SJSA1 (cell line): ENCODE results near the gene EPN1. TPM values are rescaled to one million over a fixed set of nuclear protein-coding genes. Genes with fewer than 3 reads are reported as not detected.

Experiments
- DNase-seq, 2 experiments: peaks; one replicate each; pipeline ENCODE4 v3.0.0-alpha.2; 2015 to 2020; ENCODE audit warnings: low spot score in 2 of 2, low read depth in 1 of 2
- H3K27ac ChIP-seq: fragments of 250-450 bp; sonication (Bioruptor Pico); 2 replicates; pipeline ENCODE4 v1.5.1; 2020; ENCODE audit warnings: mild to moderate bottlenecking, moderate library complexity
- H3K27me3 ChIP-seq: fragments of 250-450 bp; sonication (Bioruptor Pico); replicated peaks from 2 replicates; pipeline ENCODE4 v1.5.1; 2020; ENCODE audit warnings: mild to moderate bottlenecking, moderate library complexity
- H3K36me3 ChIP-seq: fragments of 250-450 bp; sonication (Bioruptor Pico); 2 replicates; pipeline ENCODE4 v1.5.1; 2020; ENCODE audit warnings: mild to moderate bottlenecking
- H3K4me1 ChIP-seq: fragments of 250-450 bp; sonication (Bioruptor Pico); replicated peaks from 2 replicates; pipeline ENCODE4 v1.6.1; 2021; ENCODE audit warnings: mild to moderate bottlenecking
- H3K4me3 ChIP-seq: fragments of 250-450 bp; sonication (Bioruptor Pico); 2 replicates; pipeline ENCODE4 v1.5.1; 2020; ENCODE audit warnings: mild to moderate bottlenecking
- H3K9me3 ChIP-seq: fragments of 250-450 bp; sonication (Bioruptor Pico); replicated peaks from 2 replicates; pipeline ENCODE4 v1.5.1; 2020; ENCODE audit warnings: mild to moderate bottlenecking
- total RNA-seq: library from RNA; depleted of rRNA; stranded (reverse); fragments of >200 nt; shearing (Covaris generic); gene quantifications from 2 replicates; pipeline ENCODE4 v1.2.3, GENCODE V29; 2014

EPN1 gene
- total RNA-seq, 1 experiment from 2014 or later = 67.7 TPM

- DNase-seq = no peak
- H3K4me1 ChIP-seq = no peaks in the 10 kb centered on the region
- H3K36me3 ChIP-seq = peaks cover 65% of the 10 kb centered on the region
- no peaks in the 10 kb centered on the region for H3K9me3 ChIP-seq
- H3K4me3 ChIP-seq = no peak overlapping the region
- H3K27me3 ChIP-seq = no peaks in the 10 kb centered on the region
- no peak overlapping the region for H3K27ac ChIP-seq
These were observed 19.2 kb downstream of the EPN1 start for GRCh38 chr19:55694241-55694655.

DNA sequence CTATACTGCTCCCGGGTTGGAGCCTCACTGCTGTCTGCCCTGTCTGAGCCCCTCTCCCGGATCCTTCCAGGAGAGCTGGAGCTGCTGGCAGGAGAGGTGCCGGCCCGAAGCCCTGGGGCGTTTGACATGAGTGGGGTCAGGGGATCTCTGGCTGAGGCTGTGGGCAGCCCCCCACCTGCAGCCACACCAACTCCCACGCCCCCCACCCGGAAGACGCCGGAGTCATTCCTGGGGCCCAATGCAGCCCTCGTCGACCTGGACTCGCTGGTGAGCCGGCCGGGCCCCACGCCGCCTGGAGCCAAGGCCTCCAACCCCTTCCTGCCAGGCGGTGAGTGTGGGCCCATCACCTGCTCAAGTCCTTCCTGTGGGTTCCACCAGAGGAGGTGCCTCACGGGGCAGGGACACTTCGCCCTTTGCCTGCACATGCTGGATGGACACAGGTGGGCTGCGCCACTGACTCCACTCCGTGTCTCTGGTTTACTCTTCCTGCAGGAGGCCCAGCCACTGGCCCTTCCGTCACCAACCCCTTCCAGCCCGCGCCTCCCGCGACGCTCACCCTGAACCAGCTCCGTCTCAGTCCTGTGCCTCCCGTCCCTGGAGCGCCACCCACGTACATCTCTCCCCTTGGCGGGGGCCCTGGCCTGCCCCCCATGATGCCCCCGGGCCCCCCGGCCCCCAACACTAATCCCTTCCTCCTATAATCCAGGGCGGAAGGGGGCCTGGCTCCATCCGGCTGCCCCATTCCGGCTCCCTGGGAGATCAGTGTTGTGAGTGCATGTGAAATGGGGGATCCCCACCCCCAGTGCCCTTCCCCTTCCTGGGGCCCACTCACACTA, 19.8 kb downstream of the EPN1 start:
- Histone ChIP-seq H3K4me3 (no peak overlapping the region), H3K36me3 (peaks cover 59% of the 10 kb centered on the region), H3K4me1 (no peaks in the 10 kb centered on the region), H3K27ac (no peak overlapping the region), H3K9me3 (no peaks in the 10 kb centered on the region), H3K27me3 (no peaks in the 10 kb centered on the region)
- DNase-seq = no peak

GRCh38 chr19:55695511-55696290, 20.7 kb downstream of the EPN1 start:
- no peaks in the 10 kb centered on the region for H3K4me1 ChIP-seq
- no peaks in the 10 kb centered on the region for H3K27me3 ChIP-seq
- H3K36me3 ChIP-seq = peaks cover 51% of the 10 kb centered on the region
- no peak overlapping the region for H3K4me3 ChIP-seq
- no peak for DNase-seq
- H3K9me3 ChIP-seq = no peaks in the 10 kb centered on the region
- H3K27ac ChIP-seq = no peak overlapping the region

DNA sequence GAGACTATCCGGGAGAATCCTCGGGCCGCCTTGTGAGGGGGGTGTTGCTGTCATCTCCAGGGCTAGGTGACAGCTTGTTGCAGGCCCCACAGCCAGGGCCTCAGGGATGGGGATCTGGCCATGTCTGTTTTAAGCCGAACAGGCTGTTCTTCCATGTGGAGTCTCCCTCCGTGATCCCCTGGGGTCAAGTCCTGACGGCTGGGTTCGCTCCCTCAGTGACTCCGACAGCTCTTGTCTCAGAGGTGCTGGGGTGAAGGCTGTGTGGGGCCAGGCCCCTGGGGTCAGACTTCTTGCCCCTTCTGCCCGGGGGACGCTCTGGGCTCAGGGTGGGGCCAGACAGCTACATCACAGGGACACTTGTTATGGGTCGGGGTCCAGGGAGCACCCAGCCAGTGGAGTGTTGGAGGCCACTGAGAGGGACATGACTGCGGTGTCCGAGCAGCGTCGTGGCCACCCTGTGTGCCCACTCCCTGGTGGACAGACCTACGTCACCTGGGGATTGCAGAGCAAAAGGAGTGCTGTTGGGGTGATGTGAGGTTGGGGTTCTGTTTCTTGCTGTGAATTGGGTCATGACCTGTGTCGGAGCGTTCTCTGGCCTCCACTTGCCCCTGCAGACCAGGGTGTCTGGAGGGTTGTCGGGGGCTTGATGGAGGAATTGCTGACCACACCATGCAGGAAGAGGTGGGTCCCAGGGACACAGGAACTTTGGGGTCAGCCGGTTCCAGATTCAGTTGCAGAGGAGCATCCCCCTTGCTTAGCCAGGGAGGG, 21.5 kb downstream of the EPN1 start:
- Histone ChIP-seq H3K9me3 (no peaks in the 10 kb centered on the region), H3K27ac (no peak overlapping the region), H3K4me1 (no peaks in the 10 kb centered on the region), H3K4me3 (no peak overlapping the region), H3K27me3 (no peaks in the 10 kb centered on the region), H3K36me3 (peaks cover 44% of the 10 kb centered on the region)
- no peak for DNase-seq

GRCh38 chr19:55697069-55697440, 22.0 kb downstream of the EPN1 start:
- Histone ChIP-seq H3K9me3 (no peaks in the 10 kb centered on the region), H3K36me3 (peaks cover 40% of the 10 kb centered on the region), H3K27me3 (no peaks in the 10 kb centered on the region), H3K4me1 (no peaks in the 10 kb centered on the region), H3K4me3 (no peak overlapping the region), H3K27ac (no peak overlapping the region)
- DNase-seq = no peak

DNA sequence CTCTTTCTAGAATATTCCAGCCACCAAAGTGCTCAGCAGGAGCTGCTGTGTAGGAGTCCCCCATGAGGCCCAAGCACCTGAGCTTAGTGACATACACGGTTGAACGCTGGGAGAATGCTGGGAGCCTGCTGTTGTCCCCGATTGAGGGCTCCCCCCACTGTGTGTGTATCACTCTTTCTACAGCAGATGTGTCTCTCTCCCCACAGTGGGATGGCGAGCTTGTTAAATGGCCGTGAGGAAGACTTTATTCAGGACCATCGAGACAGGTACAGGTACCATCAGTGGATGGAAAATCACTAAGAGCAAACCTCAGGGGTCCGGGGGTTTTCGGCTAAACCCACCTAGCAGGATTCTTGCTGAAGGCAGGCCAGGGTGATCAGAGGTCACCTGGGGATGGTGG, 22.7 kb downstream of the EPN1 start:
- Histone ChIP-seq H3K36me3 (peaks cover 38% of the 10 kb centered on the region), H3K9me3 (no peaks in the 10 kb centered on the region), H3K27me3 (no peaks in the 10 kb centered on the region), H3K4me3 (no peak overlapping the region), H3K4me1 (no peaks in the 10 kb centered on the region), H3K27ac (no peak overlapping the region)
- no peak for DNase-seq

DNA sequence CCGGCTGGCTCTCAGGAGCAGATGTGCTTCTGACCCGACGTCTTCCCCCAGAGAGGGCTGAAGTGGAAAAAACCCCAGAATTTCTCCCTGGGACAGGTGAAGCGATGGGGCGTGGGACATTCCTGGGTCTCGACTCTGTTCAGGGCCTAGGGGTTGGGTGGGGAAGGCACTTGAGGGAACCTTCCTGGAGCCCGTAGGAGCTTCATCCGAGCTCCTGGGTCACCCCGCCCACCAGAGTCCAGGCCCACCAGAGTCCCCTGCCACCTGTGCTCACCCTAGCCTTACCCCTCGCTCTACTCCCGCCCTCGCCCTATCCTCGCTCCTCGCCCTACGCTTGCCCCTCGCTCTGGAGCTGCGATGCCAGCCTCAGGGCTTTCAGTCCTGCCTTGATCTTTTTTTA, 23.2 kb downstream of the EPN1 start:
- Histone ChIP-seq H3K4me3 (no peak overlapping the region), H3K27me3 (no peaks in the 10 kb centered on the region), H3K9me3 (no peaks in the 10 kb centered on the region), H3K36me3 (peaks cover 33% of the 10 kb centered on the region), H3K4me1 (no peaks in the 10 kb centered on the region), H3K27ac (no peak overlapping the region)
- DNase-seq = no peak

DNA sequence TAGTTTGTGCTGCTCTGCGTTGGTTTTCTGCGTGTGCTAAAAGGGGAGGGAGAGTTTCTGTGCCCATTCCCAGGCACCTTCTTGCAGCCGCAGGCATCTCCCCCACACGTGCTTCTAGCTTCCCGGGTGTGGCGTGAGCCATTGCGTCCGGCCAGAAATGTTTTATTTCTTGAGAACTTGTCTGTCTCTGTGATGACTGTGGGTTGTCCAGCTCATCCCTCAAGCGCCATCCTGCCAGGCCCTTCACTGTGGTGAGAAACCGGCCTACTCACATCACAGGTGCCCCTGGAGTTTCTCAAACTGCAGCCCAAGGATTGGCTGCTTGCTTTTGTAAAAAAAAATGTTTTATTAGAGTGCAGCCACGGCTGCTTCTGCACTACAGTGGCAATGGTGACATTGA, 24.2 kb downstream of the EPN1 start:
- Histone ChIP-seq H3K9me3 (no peaks in the 10 kb centered on the region), H3K27ac (no peak overlapping the region), H3K27me3 (no peaks in the 10 kb centered on the region), H3K4me3 (no peak overlapping the region), H3K4me1 (no peaks in the 10 kb centered on the region), H3K36me3 (peaks cover 26% of the 10 kb centered on the region)
- DNase-seq = no peak

DNA sequence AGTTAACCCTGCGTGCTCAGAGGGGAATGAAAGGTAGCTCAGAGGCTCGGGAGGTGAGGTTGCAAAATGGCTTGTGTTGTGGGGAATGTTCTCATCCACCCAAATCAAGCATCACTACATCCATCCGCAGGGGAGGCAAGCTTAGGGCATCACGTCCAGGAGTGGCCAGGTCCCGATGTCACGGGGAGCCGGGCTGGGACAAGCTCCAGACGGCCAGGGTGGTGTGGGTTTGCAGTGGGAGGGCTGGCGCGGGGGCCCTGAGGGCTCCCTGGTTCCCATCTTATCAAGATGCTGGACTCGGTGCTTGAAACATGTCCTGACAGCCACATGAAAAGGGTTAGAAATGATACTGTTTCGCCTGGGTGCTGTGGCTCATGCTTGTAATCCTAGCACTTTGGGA, 25.8 kb downstream of the EPN1 start:
- no peak for DNase-seq

GRCh38 chr19:55702131-55702627, 27.2 kb downstream of the EPN1 start:
- peaks cover 2% of the 10 kb centered on the region for H3K36me3 ChIP-seq
- H3K27me3 ChIP-seq = no peaks in the 10 kb centered on the region
- no peak overlapping the region for H3K27ac ChIP-seq
- DNase-seq = no peak
- H3K4me1 ChIP-seq = no peaks in the 10 kb centered on the region
- no peaks in the 10 kb centered on the region for H3K9me3 ChIP-seq
- H3K4me3 ChIP-seq = no peak overlapping the region

More for the DNA sequence above, 25.8 kb downstream of the EPN1 start:
- Histone ChIP-seq H3K36me3 (peaks cover 14% of the 10 kb centered on the region), H3K27ac (no peak overlapping the region), H3K27me3 (no peaks in the 10 kb centered on the region), H3K9me3 (no peaks in the 10 kb centered on the region), H3K4me3 (no peak overlapping the region), H3K4me1 (no peaks in the 10 kb centered on the region)

GRCh38 chr19:55703790-55704215, 28.8 kb downstream of the EPN1 start:
- H3K27me3 ChIP-seq = 0 out of 2 replicates have a peak, but pooled peaks cover 7% of the 10 kb centered on the region
- H3K27ac ChIP-seq = no peak overlapping the region
- DNase-seq = no peak
- peaks cover 2% of the 10 kb centered on the region; the same call in 1 of the 2 replicates for H3K36me3 ChIP-seq
- H3K4me3 ChIP-seq = no peak overlapping the region
- H3K9me3 ChIP-seq = no peaks in the 10 kb centered on the region
- no peaks in the 10 kb centered on the region for H3K4me1 ChIP-seq

- H3K4me3 ChIP-seq = no peak overlapping the region
- H3K9me3 ChIP-seq = no peaks in the 10 kb centered on the region
These were observed 29.6 kb downstream of the EPN1 start for GRCh38 chr19:55704494-55705245.

DNA sequence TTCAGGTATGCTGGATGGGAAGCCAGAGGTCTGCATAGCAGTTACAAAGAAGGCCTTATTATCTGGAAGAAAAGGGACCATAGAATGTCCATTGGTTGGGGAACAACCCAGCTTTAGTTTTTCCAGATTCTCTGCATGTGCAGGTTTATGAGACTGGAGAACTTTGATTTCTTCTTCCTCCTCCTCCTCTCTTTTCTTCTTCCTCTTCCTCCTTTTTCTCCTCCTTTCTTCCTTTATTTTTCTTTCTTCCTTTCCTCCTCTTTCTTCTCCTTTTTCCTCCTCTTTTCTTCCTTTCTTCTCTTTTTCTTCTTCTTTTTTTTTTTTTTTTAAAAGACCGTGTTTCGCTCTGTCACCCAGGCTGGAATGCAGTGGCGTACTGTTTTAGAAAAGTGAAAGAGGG, 30.9 kb downstream of the EPN1 start:
- Histone ChIP-seq H3K9me3 (no peaks in the 10 kb centered on the region), H3K4me1 (no peaks in the 10 kb centered on the region), H3K36me3 (peaks cover 2% of the 10 kb centered on the region; the same call in 1 of the 2 replicates), H3K27me3 (0 out of 2 replicates have a peak, but pooled peaks cover 7% of the 10 kb centered on the region), H3K27ac (no peak overlapping the region), H3K4me3 (no peak overlapping the region)
- no peak for DNase-seq

More at GRCh38 chr19:55704494-55705245, 29.6 kb downstream of the EPN1 start:
- H3K36me3 ChIP-seq = peaks cover 2% of the 10 kb centered on the region; the same call in 1 of the 2 replicates
- H3K27me3 ChIP-seq = 0 out of 2 replicates have a peak, but pooled peaks cover 7% of the 10 kb centered on the region
- DNase-seq = no peak
- no peak overlapping the region for H3K27ac ChIP-seq
- no peaks in the 10 kb centered on the region for H3K4me1 ChIP-seq
